ENCODE data around the gene CYSRT1. TPM values are rescaled to one million over a fixed set of nuclear protein-coding genes. Genes with fewer than 3 reads are reported as not detected.

Gene CYSRT1
- total and polyA plus RNA-seq, 10 donors, result 0.36 to 0.94 (median 0.64) TPM; not detected in 5

DNA sequence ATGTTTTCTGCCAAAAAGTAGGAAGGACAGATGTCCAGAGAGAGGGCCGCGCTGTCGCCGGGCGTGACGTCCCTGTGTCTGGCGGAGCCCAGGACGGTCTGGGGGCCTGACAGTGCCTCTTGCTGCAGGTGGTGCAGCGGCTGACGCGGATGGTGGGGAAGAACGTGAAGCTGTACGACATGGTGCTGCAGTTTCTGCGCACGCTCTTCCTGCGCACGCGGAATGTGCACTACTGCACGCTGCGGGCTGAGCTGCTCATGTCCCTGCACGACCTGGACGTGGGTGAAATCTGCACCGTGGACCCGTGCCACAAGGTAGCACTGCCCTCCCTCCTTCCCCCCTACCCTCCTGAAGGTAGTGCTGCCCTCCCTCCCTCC lies 37.9 kb downstream of the CYSRT1 start:
- no peak overlapping the region for H3K4me3 ChIP-seq
- H3K27me3 ChIP-seq (replicated peaks in 1 of 7), result no peaks in the 10 kb centered on the region
- peak; percentile 67 for DNase-seq
- no peak overlapping the region for H3K27ac ChIP-seq
- peaks cover 0 to 33% (median 6%) of the 10 kb centered on the region in 6 donors for H3K4me1 ChIP-seq
- 89 to 95% (median 91%) methylated on average over 24 of the region's 24 CpGs for WGBS, 5 donors
- intact Hi-C loops (cut with DNase I; ENCODE audit: low total_unique reads), result no loop called here
- peaks cover 0 to 84% (median 44%) of the 10 kb centered on the region in 6 donors for H3K36me3 ChIP-seq
- TF ChIP-seq POLR2A (IDR thresholded peaks at IDR 0.05), result no peak
- TF ChIP-seq POLR2AphosphoS5 (IDR thresholded peaks at IDR 0.05), result peak; percentile 17 to 57 (median 40)
- TF ChIP-seq, protein P1, sequence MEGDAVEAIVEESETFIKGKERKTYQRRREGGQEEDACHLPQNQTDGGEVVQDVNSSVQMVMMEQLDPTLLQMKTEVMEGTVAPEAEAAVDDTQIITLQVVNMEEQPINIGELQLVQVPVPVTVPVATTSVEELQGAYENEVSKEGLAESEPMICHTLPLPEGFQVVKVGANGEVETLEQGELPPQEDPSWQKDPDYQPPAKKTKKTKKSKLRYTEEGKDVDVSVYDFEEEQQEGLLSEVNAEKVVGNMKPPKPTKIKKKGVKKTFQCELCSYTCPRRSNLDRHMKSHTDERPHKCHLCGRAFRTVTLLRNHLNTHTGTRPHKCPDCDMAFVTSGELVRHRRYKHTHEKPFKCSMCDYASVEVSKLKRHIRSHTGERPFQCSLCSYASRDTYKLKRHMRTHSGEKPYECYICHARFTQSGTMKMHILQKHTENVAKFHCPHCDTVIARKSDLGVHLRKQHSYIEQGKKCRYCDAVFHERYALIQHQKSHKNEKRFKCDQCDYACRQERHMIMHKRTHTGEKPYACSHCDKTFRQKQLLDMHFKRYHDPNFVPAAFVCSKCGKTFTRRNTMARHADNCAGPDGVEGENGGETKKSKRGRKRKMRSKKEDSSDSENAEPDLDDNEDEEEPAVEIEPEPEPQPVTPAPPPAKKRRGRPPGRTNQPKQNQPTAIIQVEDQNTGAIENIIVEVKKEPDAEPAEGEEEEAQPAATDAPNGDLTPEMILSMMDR (IDR thresholded peaks at IDR 0.05 in 8 of 11, conservative IDR thresholded peaks at IDR 0.05 in 3 of 11), result no peak
- H3K9me3 ChIP-seq, result no peaks in the 10 kb centered on the region

DNA sequence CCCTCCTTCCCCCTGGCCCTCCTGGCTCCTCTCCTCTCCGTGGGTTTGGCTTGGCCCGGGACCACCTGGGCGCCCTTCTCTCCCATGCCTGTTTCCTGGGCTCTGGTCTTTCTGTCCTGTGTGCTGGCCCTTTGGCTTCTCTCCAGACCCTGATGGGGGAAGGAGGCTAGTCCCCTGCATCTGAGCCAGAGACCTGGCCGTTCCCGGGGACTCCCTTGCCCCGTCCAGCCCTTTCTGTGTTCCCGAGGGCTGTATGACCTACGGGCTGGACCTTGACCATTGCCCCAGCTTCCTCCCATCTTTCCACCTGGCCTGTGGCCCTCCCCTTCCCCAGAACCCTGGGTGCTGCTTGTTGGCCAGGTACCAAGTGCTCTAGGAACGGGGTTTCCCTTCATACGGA lies 38.5 kb downstream of the CYSRT1 start:
- no peaks in the 10 kb centered on the region for H3K9me3 ChIP-seq
- TF ChIP-seq POLR2A (IDR thresholded peaks at IDR 0.05) (no peak), POLR2AphosphoS5 (IDR thresholded peaks at IDR 0.05) (no peak)
- TF ChIP-seq, protein P1 (IDR thresholded peaks at IDR 0.05 in 8 of 11, conservative IDR thresholded peaks at IDR 0.05 in 3 of 11), result no peak
- peak; percentile 53 for DNase-seq
- intact Hi-C loops (cut with DNase I; ENCODE audit: low total_unique reads), result no loop called here
- no peaks in the 10 kb centered on the region for H3K27me3 ChIP-seq (replicated peaks in 1 of 7)
- H3K27ac ChIP-seq, result no peak overlapping the region
- WGBS, 5 donors, result 77 to 90% (median 81%) methylated on average over 8 to 10 of the region's 10 CpGs
- H3K36me3 ChIP-seq, result peaks cover 0 to 84% (median 42%) of the 10 kb centered on the region in 6 donors
- H3K4me1 ChIP-seq, result peaks cover 0 to 35% (median 12%) of the 10 kb centered on the region in 6 donors
- H3K4me3 ChIP-seq, result no peak overlapping the region

DNA sequence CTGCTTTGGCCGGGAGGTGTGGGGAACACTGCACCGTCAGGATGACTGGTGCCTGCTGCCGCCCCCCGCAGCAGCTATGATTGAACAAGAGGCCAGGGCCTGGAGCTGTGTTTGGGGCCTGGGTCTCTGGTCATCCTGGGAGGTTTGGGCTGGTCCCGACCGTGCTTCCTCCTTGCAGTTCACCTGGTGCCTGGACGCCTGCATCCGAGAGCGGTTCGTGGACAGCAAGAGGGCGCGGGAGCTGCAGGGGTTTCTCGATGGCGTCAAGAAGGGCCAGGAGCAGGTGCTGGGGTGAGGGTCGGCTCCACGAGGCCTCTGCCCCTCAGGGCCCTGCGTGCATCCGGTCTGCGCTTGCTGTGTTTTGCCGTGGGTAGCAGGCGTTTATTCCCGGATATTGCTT lies 39.1 kb downstream of the CYSRT1 start:
- DNase-seq, result peak; percentile 63
- TF ChIP-seq, protein P1 (IDR thresholded peaks at IDR 0.05 in 8 of 11, conservative IDR thresholded peaks at IDR 0.05 in 3 of 11), result no peak
- peak in 1 of 3 donors; percentile 48 for TF ChIP-seq POLR2AphosphoS5 (IDR thresholded peaks at IDR 0.05)
- H3K4me3 ChIP-seq, result no peak overlapping the region
- H3K9me3 ChIP-seq, result no peaks in the 10 kb centered on the region
- peaks cover 0 to 84% (median 37%) of the 10 kb centered on the region in 6 donors for H3K36me3 ChIP-seq
- WGBS, 5 donors, result 93 to 96% (median 95%) methylated on average over 22 of the region's 22 CpGs
- H3K27ac ChIP-seq, result no peak overlapping the region
- intact Hi-C loops (cut with DNase I; ENCODE audit: low total_unique reads), result no loop called here
- H3K4me1 ChIP-seq, result peaks cover 4 to 37% (median 17%) of the 10 kb centered on the region in 6 donors
- no peaks in the 10 kb centered on the region for H3K27me3 ChIP-seq (replicated peaks in 1 of 7)

DNA sequence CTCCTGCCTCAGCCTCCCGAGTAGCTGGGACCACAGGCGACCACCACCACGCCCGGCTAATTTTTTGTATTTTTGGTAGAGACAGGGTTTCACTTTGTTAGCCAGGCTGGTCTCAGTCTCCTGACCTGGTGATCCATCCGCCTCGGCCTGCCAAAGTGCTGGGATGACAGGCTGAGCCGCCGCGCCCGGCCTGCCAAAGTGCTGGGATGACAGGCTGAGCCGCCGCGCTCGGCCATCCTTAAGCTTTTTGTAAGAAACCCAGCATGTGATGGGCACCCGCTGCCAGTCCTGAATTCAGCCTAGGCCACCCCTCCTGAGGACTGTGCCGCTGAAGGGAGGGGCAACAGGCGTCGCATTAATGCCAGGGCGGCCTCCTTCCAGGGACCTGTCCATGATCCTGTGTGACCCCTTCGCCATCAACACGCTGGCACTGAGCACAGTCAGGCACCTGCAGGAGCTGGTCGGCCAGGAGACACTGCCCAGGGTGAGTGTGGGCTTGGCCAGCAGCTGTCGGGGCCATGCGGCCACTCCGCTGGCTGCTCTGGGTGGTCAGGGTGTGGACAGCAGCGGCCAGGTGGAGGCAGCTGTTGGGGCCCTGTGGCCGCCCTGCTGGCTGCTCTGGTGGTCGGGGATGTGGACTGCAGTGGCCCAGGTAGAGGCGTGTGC lies 40.7 kb downstream of the CYSRT1 start:
- peak; percentile 64 for DNase-seq
- TF ChIP-seq POLR2AphosphoS5 (IDR thresholded peaks at IDR 0.05) (peak in 1 of 3 donors; percentile 34), POLR2A (IDR thresholded peaks at IDR 0.05) (no peak)
- intact Hi-C loops (cut with DNase I; ENCODE audit: low total_unique reads), result no loop called here
- H3K36me3 ChIP-seq, result peaks cover 0 to 92% (median 36%) of the 10 kb centered on the region in 6 donors
- H3K4me3 ChIP-seq, result no peak overlapping the region
- WGBS, 5 donors, result 93 to 97% (median 94%) methylated on average over 9 to 29 of the region's 29 CpGs
- H3K9me3 ChIP-seq, result no peaks in the 10 kb centered on the region
- no peaks in the 10 kb centered on the region for H3K27me3 ChIP-seq (replicated peaks in 1 of 7)
- H3K27ac ChIP-seq, result peak overlapping the region in 1 of 8 donors; percentile 14
- peaks cover 12 to 48% (median 30%) of the 10 kb centered on the region in 6 donors for H3K4me1 ChIP-seq

Data from spleen (tissue), 11 donors.